Measurements from ENCODE around the gene POMT2.

POMT2 gene

DNA sequence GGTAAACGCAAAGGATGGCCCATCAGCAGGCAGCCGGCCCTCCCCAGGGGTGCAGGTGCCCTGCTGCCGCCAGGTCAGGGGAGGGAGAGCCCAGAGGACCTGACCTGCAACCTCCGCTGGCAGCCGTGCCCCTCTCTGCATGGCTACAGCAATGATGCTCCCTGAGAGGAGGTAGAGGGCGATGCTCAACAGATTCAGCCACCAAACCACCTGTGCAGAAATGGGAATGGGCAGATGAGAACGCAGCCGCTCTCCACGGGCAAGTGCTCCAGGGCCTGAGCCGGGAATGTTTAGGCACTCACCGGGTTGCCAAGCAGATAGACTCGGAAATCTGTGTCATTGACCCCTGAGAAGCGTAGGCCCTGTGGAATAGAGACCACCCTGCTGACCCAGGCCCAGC lies 41.0 kb downstream of the POMT2 start:
- no peak for DNase-seq
- Histone ChIP-seq H3K27me3 (replicated peaks) (no peaks in the 10 kb centered on the region), H3K4me3 (ENCODE audit: low read depth, low read length) (no peak overlapping the region), H3K27ac (no peak overlapping the region), H3K36me3 (replicated peaks) (peaks cover 12% of the 10 kb centered on the region)
- TF ChIP-seq, protein P1, sequence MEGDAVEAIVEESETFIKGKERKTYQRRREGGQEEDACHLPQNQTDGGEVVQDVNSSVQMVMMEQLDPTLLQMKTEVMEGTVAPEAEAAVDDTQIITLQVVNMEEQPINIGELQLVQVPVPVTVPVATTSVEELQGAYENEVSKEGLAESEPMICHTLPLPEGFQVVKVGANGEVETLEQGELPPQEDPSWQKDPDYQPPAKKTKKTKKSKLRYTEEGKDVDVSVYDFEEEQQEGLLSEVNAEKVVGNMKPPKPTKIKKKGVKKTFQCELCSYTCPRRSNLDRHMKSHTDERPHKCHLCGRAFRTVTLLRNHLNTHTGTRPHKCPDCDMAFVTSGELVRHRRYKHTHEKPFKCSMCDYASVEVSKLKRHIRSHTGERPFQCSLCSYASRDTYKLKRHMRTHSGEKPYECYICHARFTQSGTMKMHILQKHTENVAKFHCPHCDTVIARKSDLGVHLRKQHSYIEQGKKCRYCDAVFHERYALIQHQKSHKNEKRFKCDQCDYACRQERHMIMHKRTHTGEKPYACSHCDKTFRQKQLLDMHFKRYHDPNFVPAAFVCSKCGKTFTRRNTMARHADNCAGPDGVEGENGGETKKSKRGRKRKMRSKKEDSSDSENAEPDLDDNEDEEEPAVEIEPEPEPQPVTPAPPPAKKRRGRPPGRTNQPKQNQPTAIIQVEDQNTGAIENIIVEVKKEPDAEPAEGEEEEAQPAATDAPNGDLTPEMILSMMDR (IDR thresholded peaks at IDR 0.05; ENCODE audit: low read depth, low read length, missing control alignments): no peak
- in situ Hi-C loops (cut with HindIII; ENCODE audit: low pct_ligation_motif_present, low sequenced_read_pairs): no loop called here

DNA sequence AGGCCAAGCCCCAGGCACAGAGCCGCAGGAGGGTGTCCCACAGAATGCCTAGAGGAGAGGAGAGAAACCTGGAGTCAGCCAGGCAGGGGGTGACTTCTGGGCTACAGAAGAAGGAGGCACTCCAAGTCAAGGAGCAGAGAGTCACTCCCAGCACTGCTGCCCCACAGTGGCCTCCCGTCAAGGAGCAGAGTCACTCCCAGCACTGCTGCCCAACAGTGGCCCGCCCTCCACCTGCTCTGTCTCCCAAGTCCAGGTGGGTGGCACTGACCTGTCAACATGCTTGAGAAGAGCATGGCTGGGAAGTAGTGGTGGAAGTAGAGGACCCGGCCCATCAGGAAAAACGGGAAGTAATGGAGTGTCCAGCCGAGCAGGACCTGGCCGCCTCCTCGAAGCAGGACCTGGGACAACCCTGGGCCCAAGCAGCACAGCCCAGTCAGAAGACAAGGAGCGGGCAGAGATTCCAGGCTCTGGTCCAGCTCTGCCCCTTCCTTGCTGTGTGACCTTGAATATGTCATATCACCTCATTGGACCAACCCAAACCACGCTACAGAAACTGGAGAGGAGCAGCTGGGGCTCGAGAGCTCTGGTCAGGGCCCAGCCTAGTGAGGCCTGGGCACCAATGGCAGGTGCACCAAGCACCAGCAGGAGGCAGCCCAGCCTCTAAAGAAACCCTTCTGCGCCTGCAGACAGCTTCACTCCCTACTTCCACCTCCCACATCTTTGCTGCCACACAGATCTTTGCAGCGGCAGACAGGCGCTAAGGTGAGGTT lies 42.0 kb downstream of the POMT2 start:
- Histone ChIP-seq H3K27ac (no peak overlapping the region), H3K4me3 (ENCODE audit: low read depth, low read length) (no peak overlapping the region), H3K36me3 (replicated peaks) (peaks cover 3% of the 10 kb centered on the region), H3K27me3 (replicated peaks) (no peaks in the 10 kb centered on the region)
- no peak for DNase-seq
- TF ChIP-seq, protein P1 (IDR thresholded peaks at IDR 0.05; ENCODE audit: low read depth, low read length, missing control alignments): no peak
- in situ Hi-C loops (cut with HindIII; ENCODE audit: low pct_ligation_motif_present, low sequenced_read_pairs): no loop called here

GRCh38 chr14:77276959-77277358 lies 43.7 kb downstream of the POMT2 start:
- no peaks in the 10 kb centered on the region for H3K27me3 ChIP-seq (replicated peaks)
- TF ChIP-seq, protein P1 (IDR thresholded peaks at IDR 0.05; ENCODE audit: low read depth, low read length, missing control alignments): no peak
- no peak overlapping the region for H3K4me3 ChIP-seq (ENCODE audit: low read depth, low read length)
- DNase-seq: no peak
- in situ Hi-C loops (cut with HindIII; ENCODE audit: low pct_ligation_motif_present, low sequenced_read_pairs): no loop called here
- H3K27ac ChIP-seq: no peak overlapping the region
- peaks cover 3% of the 10 kb centered on the region for H3K36me3 ChIP-seq (replicated peaks)

DNA sequence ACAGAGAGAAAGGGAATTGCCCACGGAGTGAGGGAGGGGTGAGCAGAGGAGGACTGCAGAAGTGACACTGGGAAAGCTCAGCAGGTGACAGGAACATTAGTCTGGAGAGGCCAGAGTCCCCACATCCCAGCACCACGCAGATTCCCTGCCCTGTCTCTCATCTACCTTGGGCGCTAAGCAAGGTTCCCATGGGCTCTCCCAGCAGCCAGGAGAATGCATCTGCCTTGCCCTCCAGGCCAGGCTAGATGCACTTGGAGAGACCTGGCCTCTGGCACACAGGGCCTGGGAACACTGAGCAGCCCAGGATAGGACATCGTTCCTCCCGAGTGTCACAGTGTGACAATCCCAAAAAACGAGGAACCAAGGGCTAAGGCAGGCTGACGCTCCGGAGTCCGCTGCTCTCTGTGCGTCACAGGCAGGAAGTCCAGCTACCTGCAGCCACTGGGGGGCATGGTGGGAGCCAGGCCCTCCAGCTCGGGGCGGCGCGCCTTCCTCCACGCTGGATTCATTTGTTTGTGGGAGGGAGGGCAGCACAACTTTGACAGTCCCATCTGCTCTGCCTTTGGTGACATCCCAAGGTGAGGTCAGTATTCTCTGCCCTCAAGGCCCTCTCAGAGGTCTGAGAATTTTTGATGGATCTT lies 44.3 kb downstream of the POMT2 start:
- peaks cover 3% of the 10 kb centered on the region for H3K36me3 ChIP-seq (replicated peaks)
- in situ Hi-C loops (cut with HindIII; ENCODE audit: low pct_ligation_motif_present, low sequenced_read_pairs): no loop called here
- no peak for DNase-seq
- H3K27ac ChIP-seq: no peak overlapping the region
- H3K27me3 ChIP-seq (replicated peaks): peaks cover 2% of the 10 kb centered on the region
- H3K4me3 ChIP-seq (ENCODE audit: low read depth, low read length): no peak overlapping the region
- TF ChIP-seq, protein P1 (IDR thresholded peaks at IDR 0.05; ENCODE audit: low read depth, low read length, missing control alignments): no peak

DNA sequence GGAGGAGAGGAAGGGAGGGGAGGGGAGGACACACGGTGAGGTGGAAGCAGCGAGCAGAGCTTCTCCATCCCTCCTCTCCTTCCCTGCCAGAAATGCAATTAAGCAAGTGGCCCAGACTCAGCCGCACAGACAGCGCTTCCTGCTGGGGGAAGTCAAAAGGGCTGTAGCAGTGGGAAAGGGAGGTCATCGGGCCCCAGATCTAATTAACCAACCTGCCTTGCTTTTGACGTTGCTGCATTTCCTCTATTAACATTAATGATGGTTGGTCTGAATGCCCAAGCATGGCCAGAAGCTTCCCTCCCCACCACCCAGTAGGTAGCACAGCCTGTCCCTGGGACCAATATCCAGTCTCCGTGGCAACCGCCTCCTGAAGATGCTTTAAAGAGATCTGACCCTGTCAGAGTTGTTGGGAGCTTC lies 45.1 kb downstream of the POMT2 start:
- H3K36me3 ChIP-seq (replicated peaks): peaks cover 3% of the 10 kb centered on the region
- TF ChIP-seq, protein P1 (IDR thresholded peaks at IDR 0.05; ENCODE audit: low read depth, low read length, missing control alignments): no peak
- in situ Hi-C loops (cut with HindIII; ENCODE audit: low pct_ligation_motif_present, low sequenced_read_pairs): no loop called here
- no peak overlapping the region for H3K27ac ChIP-seq
- no peak overlapping the region for H3K4me3 ChIP-seq (ENCODE audit: low read depth, low read length)
- DNase-seq: no peak
- H3K27me3 ChIP-seq (replicated peaks): peaks cover 10% of the 10 kb centered on the region
